AG08396 (cell line): ENCODE measurements around the gene TREM2.
A peak's percentile ranks its signal among the peaks of the same experiment; 100 is the strongest.

Experiments used
- DNase-seq: peaks from one replicate; pipeline ENCODE4 v3.0.0; 2012; ENCODE audit warnings: low spot score, mixed read lengths

The TREM2 gene

DNA sequence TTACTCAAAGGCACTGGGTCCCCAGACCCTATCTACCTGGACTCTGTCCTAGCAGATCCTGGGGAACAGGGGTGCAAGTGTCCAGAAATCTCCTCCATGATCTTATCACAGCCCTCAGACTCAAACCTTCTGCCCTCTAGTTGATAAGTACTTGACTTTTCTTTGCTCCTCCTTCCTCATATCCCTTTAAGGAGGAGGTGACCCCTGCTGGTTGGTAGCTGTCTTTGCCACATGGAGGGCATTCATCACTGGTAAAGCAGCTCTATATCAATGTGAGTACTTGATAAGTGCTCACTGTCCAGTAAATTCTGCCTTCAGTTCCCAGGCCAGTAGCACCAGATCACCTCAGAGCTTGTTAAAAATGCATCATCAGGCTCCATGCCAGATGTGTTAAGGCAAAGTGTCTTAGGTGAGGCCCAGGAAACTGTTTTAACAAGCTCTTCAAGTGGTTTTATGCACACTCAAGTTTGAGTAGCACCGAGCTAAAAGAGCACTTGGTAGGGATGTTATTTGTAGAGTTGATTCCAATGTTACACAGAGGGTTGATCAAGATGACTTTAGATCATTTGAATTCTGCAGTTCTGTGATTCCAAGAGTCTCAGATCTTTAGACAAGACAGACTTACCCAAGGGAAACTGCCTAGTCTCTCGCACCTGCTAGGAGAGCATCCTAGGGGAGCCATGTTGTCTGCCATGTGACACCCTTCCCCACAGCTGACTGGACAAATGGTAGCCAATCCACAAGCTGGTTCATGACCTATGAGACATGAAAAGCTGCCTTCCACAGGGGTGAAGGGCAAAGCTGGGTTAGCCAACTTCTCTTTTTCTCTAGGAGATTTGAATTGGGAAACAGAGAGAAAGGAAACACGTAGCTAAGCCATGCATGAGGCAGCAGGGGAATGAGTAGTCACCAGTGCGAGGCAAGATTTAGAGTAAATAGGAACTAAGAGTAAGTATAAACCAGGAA, 19.4 kb upstream of the TREM2 start:
- peak; percentile 47 for DNase-seq

DNA sequence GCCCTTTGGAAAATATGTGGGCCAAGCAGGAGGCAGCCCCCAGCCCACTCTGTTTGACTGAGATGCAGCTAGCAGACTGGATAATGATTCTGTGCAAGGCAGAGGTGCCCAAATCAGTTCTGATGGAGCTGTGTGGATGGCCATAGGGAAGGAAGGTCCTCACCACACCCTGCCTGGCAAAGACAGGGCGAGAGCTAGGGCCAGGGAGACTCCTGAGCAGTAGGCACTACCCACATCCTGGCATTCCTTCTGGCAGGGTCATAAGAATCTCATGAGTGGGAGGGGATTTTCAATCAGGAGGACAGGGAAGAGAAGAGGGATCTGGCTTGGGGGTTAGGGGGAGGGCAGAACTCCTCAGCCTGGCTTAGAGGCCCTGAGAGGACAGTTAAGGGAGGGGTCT, 18.6 kb upstream of the TREM2 start:
- DNase-seq = no peak

DNA sequence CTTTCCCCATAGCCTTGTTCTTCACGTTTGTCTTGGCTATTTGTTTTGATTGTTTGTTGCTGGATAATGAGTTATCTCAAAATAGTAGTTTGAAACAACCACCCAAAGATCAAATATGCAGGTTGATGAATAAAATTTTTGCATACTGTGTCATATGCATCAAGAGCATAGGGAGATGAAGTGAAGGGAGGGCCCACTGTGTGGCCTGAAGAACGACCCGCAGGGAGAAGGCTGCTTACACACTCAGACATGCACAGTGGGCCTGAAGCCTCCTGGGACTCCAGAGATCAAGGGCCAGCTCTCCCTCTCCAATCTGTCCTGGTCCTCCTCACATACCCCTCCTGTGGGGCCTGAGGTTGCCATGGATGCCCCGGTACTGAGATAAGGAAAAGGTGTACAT, 16.2 kb upstream of the TREM2 start:
- no peak for DNase-seq

DNA sequence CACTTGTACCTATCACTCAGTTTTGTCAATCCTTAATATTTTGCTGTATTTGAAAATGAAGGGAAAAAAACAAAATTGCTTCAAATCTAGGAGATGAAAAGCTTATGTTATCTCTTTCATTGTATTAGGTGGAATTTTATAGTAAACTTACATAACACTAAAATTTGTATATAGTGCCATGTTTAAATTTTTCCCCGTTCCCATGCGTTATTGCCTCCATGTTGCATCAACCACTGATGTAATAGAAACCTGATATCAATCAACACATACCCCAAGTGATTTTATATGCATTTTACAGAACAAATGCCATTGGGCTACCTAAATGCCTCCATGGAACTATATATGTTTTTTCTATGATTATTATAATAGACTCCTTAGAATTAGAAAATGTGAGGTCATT, 14.8 kb upstream of the TREM2 start:
- DNase-seq = no peak

DNA sequence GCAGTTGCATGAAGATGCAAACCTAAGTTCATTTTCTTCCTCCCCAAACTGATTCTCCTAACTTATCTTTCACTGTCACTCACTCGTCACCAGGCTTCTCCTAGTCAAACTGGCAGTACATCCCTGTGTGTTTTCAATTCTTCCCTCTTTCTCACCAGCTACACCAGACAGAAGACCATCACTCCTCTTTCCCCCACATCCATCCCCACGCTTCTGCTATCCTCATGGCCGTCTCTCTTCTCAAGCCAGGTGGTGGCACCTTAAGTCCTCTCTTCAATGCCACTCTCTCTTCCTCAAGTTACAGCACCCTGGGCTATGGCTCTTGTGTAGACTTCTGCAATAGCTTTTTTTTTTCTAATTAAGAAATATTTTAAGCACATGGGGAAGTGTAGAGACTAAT, 14.4 kb upstream of the TREM2 start:
- DNase-seq = no peak

DNA sequence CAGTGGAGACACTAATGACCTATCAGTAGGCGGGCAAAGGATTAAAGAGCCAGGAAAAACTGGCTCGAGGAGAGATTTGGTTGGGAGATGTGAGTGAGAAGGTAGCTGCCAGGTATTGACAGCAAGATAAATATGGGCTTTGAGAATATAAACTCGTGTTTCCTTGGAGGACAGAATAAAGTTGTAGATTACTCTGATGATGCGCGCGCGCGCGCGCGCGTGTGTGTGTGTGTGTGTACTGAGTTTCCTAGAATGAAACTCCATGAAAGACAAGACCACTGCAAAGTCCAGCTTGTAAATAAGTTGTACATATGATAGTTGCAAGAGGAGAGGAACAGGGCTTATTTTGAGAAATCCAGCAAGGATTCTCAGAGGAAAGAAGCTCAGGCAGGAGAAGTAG, 13.3 kb upstream of the TREM2 start:
- no peak for DNase-seq

DNA sequence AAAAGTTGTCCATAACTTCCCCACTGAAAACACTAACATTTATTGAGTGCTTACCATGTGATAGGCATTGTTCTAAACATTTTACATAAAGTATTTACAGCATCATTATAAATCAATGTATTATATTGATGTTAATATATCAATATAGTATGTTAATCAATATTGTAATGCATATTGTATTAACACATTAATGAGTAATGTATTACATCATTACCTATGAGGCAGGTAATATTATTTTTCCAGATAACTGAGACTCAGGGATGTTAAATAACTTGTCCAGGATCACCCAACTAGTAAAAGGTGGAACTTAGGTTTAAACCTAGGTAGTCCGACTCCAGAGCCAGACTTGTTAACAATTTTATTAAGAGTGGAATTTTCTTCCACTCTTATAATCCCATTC, 12.2 kb upstream of the TREM2 start:
- no peak for DNase-seq

DNA sequence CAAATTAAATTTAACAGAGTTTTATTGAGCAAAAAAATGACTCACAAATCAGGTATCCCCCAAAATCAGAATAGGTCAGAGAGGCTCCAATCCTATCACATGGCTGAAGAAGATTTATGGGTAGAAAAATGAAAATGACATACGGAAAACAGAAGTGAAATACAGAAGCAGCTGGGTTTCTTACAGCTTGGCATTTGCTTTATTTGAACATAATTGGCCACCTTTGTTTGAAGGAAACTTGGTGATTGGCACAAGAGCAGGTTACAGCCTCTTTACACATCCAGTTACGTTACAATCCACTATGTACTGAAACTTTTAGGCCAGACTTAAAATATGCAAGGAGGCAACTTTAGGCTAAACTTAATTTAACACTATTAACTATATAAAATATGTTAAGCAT, 11.7 kb upstream of the TREM2 start:
- no peak for DNase-seq

DNA sequence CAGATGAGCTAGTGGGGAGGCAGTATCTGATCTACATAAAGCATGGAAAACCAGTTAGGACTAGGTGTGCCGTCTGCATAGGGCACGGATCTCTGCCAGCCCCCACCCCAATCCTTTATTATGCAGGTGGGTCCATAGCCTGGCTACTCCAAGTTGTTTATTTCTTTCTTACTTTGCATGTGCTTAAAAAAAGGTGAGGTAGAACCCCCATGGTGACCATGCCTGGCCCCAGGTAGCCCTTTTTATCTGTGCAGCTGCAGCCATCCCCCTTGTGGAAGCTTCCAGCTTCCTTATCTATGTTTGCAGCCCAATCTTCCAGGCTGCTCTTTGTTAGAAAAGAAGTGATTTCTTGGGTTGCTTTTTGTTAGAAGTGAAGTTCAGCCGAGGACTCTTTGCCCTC, 9.0 kb upstream of the TREM2 start:
- DNase-seq = no peak

DNA sequence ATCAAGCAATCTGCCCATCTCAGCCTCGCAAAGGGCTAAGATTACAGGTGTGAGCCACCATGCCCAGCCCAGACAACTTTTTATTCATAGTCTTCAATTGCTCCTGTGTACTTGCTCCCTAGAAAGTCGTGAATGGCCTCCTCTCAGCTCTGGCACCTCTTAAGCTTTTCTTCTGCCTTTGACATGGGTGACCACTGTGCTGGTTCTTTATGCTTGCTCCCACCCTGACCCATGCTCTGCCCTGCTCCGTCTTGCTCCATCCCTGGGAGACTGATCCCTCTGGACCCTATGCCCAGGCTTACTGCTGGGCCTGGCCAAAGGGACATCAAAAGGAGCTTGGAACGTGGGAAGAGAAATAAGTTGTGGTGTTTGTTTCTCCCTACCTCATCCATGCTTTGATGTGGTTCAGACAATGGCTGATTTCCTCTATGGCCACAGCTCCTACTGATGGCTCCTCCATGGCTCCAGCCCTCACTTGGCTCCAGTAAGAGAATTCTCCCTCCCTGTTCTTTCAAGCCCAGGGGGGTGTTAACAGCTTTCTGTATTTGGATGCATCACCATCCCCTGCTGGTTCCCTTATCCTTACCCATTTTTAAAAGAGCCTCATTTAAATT, 7.7 kb upstream of the TREM2 start:
- DNase-seq = no peak

DNA sequence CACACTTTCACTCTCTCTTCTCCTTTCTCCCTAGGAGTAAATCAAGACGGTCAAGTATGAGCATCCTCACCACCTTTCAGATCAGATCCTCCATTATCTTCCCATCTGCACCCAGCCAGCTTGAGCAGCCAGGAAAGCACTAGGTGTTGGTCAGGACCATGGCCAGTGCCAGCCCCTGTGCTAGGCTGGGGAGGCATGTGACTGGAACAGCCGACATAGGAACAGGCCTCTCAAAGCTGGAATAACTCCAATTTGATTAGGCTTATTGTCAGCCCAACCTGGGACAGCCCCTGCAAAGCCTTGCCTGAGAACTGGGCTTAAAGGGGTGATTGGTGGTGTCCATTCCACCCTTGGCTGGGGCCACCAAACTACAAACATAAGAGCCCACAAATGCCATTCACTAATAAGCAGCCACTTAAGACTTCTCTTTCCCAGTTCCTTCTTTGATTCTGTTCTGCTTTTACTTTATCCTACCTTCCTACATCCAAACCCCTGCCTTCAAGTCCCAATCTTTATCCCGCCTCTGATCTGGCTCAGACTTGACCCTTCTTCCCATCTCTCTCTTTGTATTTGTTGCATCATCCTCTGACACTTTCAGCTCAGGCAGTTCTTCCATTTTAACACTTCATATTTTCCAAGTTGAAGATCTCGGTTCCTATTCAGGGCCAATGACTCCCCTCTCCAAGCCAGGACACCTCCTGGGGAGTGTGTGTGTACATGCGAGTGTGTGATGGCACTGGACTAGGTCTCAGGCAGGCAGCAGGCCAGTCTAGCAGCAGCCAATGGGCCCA, 4.5 kb upstream of the TREM2 start:
- DNase-seq = peak; percentile 38

DNA sequence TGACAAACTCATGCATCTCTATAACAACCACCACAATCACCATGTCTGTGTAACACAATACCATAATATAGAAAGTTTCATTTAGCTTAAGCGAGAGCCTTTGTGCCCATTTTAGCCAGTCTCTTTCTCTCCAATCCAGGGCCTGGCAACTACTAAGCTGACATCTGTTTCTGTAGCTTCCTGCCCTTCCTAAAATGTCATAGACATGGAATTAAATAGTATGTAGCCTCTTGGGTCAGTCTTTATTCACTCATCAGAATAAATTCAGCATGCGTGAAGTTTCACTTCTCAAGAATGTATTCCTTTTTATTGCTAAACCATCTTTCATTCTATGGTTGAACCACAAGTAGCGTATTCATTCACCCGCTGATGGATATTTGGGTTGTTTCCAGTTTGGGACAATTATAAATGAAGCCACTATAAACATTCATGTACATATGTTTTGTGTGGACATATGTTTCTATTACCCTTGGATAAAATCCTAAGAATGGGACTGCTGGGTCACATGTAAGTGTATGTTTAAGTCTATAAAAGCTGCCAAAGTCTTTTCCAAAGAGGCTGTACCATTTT, 1.7 kb upstream of the TREM2 start:
- DNase-seq = no peak

DNA sequence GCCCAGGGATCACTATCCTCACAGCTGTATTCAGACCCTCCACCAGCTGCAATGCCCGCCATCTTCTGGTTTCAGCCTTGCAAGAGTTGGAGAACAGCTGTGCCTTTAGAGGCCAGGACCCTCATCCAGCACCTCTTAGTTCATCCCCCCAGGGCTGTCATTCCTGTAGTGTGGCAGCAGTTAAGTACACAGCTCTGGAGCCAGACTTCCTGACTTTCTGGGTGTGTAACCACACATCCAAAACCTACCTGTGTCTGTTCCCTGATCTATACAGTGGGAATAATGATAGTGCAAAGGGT, 452 bp upstream of the TREM2 start:
- DNase-seq = no peak

DNA sequence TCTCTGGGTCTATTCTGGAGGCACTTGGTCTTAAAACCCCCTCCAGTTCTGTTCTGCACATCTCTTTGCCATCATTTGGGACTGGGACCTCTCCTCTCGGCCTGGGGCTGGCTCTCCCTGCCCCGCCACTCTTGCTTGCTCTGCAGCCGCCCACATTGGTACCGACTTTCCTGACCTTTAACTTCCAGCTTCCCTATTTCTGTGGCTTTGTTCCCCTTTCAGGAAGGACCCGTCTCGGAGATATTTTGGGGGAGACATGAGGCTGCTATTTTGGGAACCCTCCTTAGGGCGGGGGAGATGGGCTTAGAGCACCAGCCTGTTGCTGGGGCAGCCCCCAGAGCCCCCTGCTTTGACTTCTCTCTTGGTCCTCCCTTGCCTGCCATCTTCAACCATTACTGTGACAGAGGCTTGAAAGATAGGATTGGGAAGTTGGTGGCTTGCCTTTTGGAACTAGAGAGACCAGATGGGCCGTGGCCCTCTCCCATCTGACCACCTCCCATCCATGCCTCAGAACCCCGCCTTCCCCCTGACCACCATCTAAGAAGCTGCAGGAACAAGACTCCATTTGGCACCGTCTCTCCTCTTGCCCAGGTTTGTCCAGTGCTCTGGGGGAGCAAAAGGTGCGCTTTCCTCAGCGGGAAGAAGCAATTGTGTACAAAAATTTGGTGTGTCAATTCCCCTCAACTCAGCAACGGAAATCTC, 914 bp downstream of the TREM2 start:
- DNase-seq = no peak

DNA sequence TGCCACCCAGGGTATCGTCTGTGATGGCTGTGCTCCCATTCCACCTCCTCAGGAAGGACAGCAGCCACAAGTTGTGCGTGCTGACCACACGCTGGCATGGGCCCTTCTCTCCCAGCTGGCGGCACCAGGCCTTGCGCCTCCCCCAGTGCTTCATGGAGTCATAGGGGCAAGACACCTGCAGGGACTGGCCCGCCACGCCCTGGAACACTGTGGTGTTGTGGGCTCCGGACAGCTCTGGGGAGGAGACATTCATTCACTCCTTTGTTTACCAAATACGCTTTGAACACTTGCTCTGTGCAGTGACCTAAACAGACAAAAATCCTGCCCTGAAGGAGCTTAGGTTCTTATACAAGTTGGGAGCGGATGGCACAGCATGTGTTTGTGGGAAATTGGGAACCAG, 1.5 kb downstream of the TREM2 start:
- no peak for DNase-seq

DNA sequence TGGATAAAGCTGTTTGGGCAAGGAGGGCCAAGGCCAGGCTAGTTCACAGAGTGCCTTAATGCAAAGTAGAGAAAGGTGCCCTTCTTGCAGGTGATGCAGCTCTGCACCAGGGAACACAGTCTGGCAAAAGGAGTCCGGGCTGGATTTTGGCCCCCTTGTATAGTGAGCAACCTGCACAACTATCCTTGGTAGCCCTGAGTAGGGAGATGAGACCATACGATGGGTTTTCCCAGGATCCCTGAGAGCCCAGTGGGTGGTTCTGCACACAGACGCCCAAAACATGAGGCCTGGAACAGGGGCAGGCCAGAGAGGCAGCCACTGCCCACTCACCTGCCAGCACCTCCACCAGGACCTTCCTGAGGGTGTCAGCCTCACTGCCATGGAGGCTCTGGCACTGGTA, 2.0 kb downstream of the TREM2 start:
- no peak for DNase-seq

DNA sequence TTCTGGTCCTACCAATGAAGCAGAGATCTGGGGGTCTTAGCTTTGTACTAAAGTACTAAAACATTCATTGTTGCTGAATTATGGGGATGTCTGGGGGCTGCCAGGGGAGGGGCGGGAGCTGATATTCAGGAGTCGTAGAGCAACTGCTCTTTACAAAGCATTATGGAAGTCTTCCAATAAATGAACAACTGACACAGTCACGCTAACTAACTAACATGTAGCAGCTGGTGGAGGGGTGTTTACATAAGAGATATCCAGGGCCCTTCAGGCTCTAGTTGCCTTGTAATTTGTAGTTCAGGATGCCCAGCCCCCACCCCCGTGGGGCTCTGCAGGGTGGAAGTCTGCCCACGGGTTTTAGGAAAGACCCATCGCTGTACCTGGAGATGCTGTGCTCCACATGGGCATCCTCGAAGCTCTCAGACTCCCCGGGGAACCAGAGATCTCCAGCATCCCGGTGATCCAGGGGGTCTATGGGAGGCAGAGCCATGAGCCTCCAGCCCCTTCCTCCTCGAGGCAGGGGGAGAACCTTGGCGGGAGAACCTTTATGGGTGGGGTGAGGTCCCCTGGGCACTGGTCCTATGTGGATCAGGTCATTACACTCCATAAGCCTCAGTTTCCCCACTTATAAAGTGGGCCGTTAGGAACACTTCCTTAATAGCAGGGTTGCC, 3.4 kb downstream of the TREM2 start:
- no peak for DNase-seq

DNA sequence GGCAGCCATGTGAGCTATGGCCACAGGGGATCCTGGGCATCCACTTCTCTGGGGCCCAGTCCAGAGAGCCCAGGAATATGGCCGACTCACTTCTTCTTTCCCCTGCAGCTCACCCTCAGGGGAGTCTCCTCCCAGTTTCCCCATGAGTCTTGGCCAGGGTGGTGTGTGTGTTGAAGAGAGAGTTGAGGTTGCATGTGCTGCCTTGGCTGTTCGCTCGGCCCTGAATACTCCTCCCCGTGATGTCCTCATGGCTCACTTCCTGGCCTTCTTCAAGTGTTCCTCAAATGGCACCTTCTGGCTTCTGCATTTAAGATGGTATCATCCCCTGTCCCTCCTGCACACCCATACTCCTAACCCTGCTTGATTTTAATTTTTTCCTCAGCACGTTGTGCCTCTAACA, 5.6 kb downstream of the TREM2 start:
- no peak for DNase-seq

DNA sequence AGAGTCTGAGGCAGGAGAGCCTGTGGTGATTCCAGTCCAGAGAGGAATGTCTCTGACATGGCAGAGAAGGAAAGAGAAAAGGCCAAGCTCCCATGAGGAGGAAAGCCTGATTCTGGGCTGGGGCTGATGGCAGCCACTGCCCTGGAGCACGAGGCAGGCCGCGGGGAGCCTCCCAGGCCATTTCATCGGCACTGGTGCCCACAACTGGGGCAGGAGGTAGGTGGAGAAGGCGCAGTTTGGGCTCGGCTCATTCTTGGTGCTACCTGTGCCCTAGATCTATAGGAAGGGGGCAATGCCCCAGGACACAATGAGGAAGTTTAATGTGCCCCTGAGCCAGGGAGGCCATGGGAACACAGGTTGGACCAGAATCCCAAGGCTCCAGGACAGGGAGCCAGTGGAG, 6.1 kb downstream of the TREM2 start:
- no peak for DNase-seq

DNA sequence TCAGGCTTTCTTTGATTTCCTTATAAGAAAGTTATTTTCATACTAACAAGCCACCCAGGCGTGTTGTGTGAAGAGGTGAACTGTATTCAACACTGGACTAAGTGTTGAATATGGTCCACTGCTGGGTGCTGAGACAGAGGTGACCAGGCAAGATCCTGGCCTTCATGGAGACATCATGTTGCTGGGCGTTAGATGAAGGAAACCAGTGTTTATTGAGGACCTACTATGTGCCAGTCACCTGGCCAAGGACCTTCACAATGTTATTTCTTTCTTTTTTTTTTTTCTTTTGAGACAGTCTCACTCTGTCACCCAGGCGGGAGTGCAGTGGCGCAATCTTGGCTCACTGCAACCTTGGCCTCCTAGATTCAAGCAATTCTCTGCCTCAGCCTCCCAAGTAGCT, 6.9 kb downstream of the TREM2 start:
- DNase-seq = no peak

DNA sequence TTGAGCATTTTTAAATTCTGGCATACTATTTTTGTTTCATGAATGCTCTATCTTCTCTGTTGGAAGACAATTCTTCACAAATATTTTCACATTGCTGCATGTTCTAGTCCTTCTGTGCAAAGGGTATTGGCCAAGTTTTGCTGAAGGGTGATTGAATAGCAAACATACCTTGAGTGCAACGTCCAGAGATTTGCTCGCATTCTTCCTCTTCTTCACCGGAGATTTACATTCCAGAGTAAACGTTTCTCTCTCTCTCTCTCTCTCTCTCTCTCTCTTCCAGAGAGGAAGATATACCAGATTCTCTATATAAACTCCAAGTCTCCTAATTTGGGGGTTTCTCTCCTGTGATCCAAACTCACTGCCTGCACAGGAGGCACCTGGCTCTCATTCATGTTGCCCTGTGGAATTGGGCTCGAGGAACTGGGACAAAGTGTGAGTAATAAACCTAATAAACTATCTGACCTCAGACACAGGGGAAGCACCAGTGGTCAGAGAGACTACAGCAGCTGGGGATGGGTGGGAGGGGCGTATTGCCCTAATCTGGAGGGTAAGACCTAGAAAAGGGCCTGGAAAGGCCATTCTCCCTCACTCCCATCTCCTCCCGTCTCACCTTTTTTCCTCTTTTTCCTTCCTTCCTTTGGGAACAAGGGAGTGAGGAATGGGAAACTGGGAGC, 7.6 kb downstream of the TREM2 start:
- DNase-seq = no peak
